ENCODE results near the gene TECPR2.
"Not testable (repeated sequence)": the region's sequence is repeated elsewhere in the genome, so short reads cannot be mapped to it uniquely, and the experiment has no call there.

The TECPR2 gene

GRCh38 chr14:102321456-102322422 lies 41.0 kb upstream of the TECPR2 start:
- H3K4me3 ChIP-seq (ENCODE audit: low read depth, low read length): no peak overlapping the region
- no peak for TF ChIP-seq CTCF (IDR thresholded peaks at IDR 0.05; ENCODE audit: borderline replicate concordance, insufficient read depth, low read depth, low read length)

- TF ChIP-seq CTCF (IDR thresholded peaks at IDR 0.05; ENCODE audit: borderline replicate concordance, insufficient read depth, low read depth, low read length): peak; percentile 58
- H3K4me3 ChIP-seq (ENCODE audit: low read depth, low read length): no peak overlapping the region
These were observed 39.6 kb upstream of the TECPR2 start for GRCh38 chr14:102323102-102323501.

GRCh38 chr14:102325791-102326345 lies 36.9 kb upstream of the TECPR2 start:
- no peak for TF ChIP-seq CTCF (IDR thresholded peaks at IDR 0.05; ENCODE audit: borderline replicate concordance, insufficient read depth, low read depth, low read length)
- no peak overlapping the region for H3K4me3 ChIP-seq (ENCODE audit: low read depth, low read length)

- no peak overlapping the region for H3K4me3 ChIP-seq (ENCODE audit: low read depth, low read length)
- no peak for TF ChIP-seq CTCF (IDR thresholded peaks at IDR 0.05; ENCODE audit: borderline replicate concordance, insufficient read depth, low read depth, low read length)
These were observed 36.2 kb upstream of the TECPR2 start for GRCh38 chr14:102326583-102326982.

- not testable (repeated sequence) for H3K4me3 ChIP-seq (ENCODE audit: low read depth, low read length)
These were observed 33.4 kb upstream of the TECPR2 start for GRCh38 chr14:102329381-102329780.

- H3K4me3 ChIP-seq (ENCODE audit: low read depth, low read length): no peak overlapping the region
- TF ChIP-seq CTCF (IDR thresholded peaks at IDR 0.05; ENCODE audit: borderline replicate concordance, insufficient read depth, low read depth, low read length): no peak
These were observed 31.9 kb upstream of the TECPR2 start for GRCh38 chr14:102330806-102331205.

GRCh38 chr14:102333390-102333789 lies 29.4 kb upstream of the TECPR2 start:
- TF ChIP-seq CTCF (IDR thresholded peaks at IDR 0.05; ENCODE audit: borderline replicate concordance, insufficient read depth, low read depth, low read length): no peak
- no peak overlapping the region for H3K4me3 ChIP-seq (ENCODE audit: low read depth, low read length)

Measured in GM12875 (cell line).